GM23248 (cell line): ENCODE data around the gene PTRH1.

Experiments
- EZH2 ChIP-seq: fragments of 200-600 bp; sonication (generic); IDR thresholded peaks from 2 replicates; pipeline ENCODE4 v1.6.1; 2018; ENCODE audit warnings: antibody characterized with exemption, mild to moderate bottlenecking; ENCODE audit not compliant: insufficient read depth, poor library complexity, severe bottlenecking
- EZH2phosphoT487 ChIP-seq: fragments of 200-600 bp; sonication (generic); IDR thresholded peaks from 2 replicates; pipeline ENCODE4 v1.6.1; 2018; ENCODE audit warnings: antibody characterized with exemption, moderate library complexity, mild to moderate bottlenecking, low read depth; ENCODE audit not compliant: insufficient read depth

DNA sequence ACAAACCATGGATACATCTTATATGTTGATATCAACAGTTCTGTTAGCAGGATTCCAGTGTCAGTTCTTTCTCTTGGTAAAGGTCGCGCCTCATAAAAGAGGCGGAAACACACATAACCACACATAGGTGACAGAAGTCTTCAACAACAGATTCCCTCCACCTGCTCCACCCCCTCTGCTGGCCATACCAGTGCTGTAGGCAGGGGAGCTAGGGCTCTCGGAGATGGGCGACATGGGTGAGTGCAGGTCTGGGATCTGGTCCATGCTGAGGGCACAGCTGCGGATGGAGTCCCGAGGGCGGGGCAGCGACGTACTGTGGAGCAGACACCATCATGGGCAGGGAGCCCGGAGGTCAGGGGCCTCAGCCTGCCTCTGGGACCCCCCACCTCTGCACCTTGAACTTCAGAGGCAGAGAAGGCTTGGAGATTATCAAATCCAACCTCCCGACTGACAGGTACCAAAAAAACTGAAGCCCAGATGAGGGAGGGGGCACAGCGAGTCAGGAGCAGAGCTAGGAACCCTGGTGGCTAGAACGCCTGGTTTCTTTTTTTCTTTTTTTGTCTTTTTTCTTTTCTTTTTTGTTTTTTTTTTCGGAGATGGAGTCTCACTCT lies 31.6 kb upstream of the PTRH1 start:
- TF ChIP-seq EZH2 (no peak), EZH2phosphoT487 (no peak)
